OCI-LY3 (cell line): ENCODE results near the gene TMEM178A.

Experiments used
- CTCF ChIP-seq: fragments of 200-600, 300-600 bp; sonication (generic); IDR thresholded peaks from 2 replicates; pipeline ENCODE4 v1.5.1; 2014; ENCODE audit warnings: antibody characterized with exemption, low read length, low read depth
- EZH2phosphoT487 ChIP-seq: fragments of 200-600 bp; shearing (Covaris generic); IDR thresholded peaks from 2 replicates; pipeline ENCODE4 v1.6.1; 2018; ENCODE audit warnings: antibody characterized with exemption, mixed run types, low read depth

GRCh38 chr2:39741871-39742270 is 76.2 kb downstream of the TMEM178A start:
- TF ChIP-seq CTCF (no peak), EZH2phosphoT487 (no peak)
